ENCODE results near the gene PHLDB2.

- TF ChIP-seq EZH2 (IDR thresholded peaks at IDR 0.05; ENCODE audit: low read length) = no peak
- TF ChIP-seq CTCF (optimal IDR thresholded peaks at IDR 0.05 in 1 of 3, IDR thresholded peaks at IDR 0.05 in 1 of 3, conservative IDR thresholded peaks at IDR 0.05 in 1 of 3; ENCODE audit: extremely low read depth in 1 of 3, insufficient read depth in 2 of 3, low read length in 3 of 3) = no peak
Observed at GRCh38 chr3:111882799-111883198, 23.7 kb downstream of the PHLDB2 start.

Measured in keratinocyte (primary cell).